Pancreas (tissue), 10 donors: ENCODE measurements around the gene CNKSR2. TPM values are rescaled to one million over a fixed set of nuclear protein-coding genes. Genes with fewer than 3 reads are reported as not detected.

Experiments
- ATAC-seq, 4 donors: fragments of 200-7000 bp; cut with Tn5 transposase; one replicate each; pipeline versions ENCODE4 v1.8.0 to v1.9.1; 2020; ENCODE audit warnings: mild to moderate bottlenecking in 4 of 4, moderate library complexity in 4 of 4
- DNase-seq, 6 donors: peaks; one replicate each; pipeline ENCODE4 v3.0.0-alpha.2; 2020
- FAIRE-seq: peaks from 2 replicates; lab custom pipeline; 2012; peaks lifted over from hg19 to GRCh38; lab: Jason Lieb, UNC
- H3K27ac ChIP-seq, 4 donors: fragments of 200-600 bp; sonication (generic); 1 replicate in 3 of 4; 2 replicates in 1 of 4; pipeline versions ENCODE4 v1.5.0 to v1.8.0; 2020
- H3K27me3 ChIP-seq, 4 donors: fragments of 200-600 bp; one replicate each; pipeline ENCODE4 v1.8.0; 2021
- H3K36me3 ChIP-seq, 3 donors: fragments of 200-600 bp; sonication (generic) in 1 of 3; one replicate each; pipeline versions ENCODE4 v1.5.0 to v1.8.0; 2020 to 2021
- H3K4me1 ChIP-seq, 3 donors: fragments of 200-600 bp; one replicate each; pipeline ENCODE4 v1.8.0; 2021
- H3K4me3 ChIP-seq, 4 donors: fragments of 200-600 bp; sonication (generic) in 2 of 4; one replicate each; pipeline versions ENCODE4 v1.5.0 to v1.8.0; 2020 to 2021
- H3K9me3 ChIP-seq, 4 donors: fragments of 200-600 bp; one replicate each; pipeline ENCODE4 v1.8.0; 2021
- WGBS, 2 donors: extraction: QIAGEN DNeasy Blood & Tissue Kit; methylation state at CpG; one replicate each; pipeline ENCODE4 v1.1.7; 2013; 5-methylcytosine and 5-hydroxymethylcytosine counted together
- intact Hi-C, 3 donors: fragments of 100-400 bp; cut with DNase I; formaldehyde crosslinking; loops; one replicate each; pipeline versions ENCODE4 v1.11.1 to v1.14.2; 2022
- polyA plus RNA-seq, 2 donors: library from polyadenylated mRNA; stranded (reverse); fragments of 200-250 nt; gene quantifications; one replicate each; pipeline ENCODE4 v1.2.3, GENCODE V29; 2013
- total RNA-seq, 6 donors: library from RNA; stranded (reverse); fragmentation: NEBNext Ultra II Directional in 4 of 6; extraction: Animal tissue kit (Norgen Biotek cat#: 25700) in 4 of 6; gene quantifications; one replicate each; pipeline versions ENCODE4 v1.2.1 to v1.2.4, GENCODE V29; 2021 to 2023
- TF ChIP-seq, protein P1 (sequence below), 4 donors: fragments of 200-600 bp; sonication (generic) in 3 of 4; IDR thresholded peaks; one replicate each; pipeline versions ENCODE4 v1.5.0 to v1.8.0; 2021; ENCODE audit warnings: antibody characterized with exemption in 4 of 4
- donor health status: healthy with polysubstance abuse.
- donor health status: DM: no; HTN: no; CAD: no; lungs with moderate emphysema.
- donor health status: DM: no; HTN: no; CAD: no.
- donor health status: control.
- donor health status: control.
- donor health status: Bipolar disorder and iron deficiency.
- donor health status: DM: yes; HTN: yes; CAD: no.
- donor health status: DM: no; HTN: no; CAD: no.
- donor health status: DM: no; HTN: no; CAD: no.
- donor health status: DM: yes; HTN: yes; CAD: no.

The CNKSR2 gene
- total and polyA plus RNA-seq, 8 donors = 1.1 to 4.0 (median 2.5) TPM

DNA sequence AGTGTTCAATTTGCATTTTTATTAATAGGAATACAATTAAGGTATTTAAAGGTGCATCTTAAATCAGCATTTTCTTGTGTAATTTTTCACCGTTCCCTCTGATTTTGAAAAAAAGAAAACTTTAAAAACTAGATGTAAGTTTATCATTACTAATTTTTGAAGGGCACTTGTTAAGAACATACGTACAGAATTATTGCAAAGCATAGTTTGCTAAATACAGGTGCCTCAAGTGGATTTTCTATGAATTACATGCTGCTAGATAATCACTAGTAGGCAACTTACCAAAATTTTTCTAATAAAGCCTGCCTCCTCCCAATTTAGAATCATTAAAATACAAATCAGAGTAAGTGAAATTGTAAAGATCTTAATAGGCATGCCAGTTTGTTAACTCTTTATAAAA lies 8.5 kb downstream of the CNKSR2 start:
- ATAC-seq (peak; percentile 53 to 81 (median 66)), DNase-seq (no peak), FAIRE-seq (peak; percentile 92)
- WGBS, 2 donors = 27 to 39% methylated on average over 2 of the region's 2 CpGs
- Histone ChIP-seq H3K27ac (no peak overlapping the region), H3K9me3 (no peaks in the 10 kb centered on the region), H3K27me3 (peaks cover 0 to 5% (median 0%) of the 10 kb centered on the region in 4 donors), H3K4me1 (peaks cover 8 to 18% (median 12%) of the 10 kb centered on the region in 3 donors), H3K36me3 (no peaks in the 10 kb centered on the region), H3K4me3 (no peak overlapping the region)
- intact Hi-C loops = no loop called here
- TF ChIP-seq, protein P1, sequence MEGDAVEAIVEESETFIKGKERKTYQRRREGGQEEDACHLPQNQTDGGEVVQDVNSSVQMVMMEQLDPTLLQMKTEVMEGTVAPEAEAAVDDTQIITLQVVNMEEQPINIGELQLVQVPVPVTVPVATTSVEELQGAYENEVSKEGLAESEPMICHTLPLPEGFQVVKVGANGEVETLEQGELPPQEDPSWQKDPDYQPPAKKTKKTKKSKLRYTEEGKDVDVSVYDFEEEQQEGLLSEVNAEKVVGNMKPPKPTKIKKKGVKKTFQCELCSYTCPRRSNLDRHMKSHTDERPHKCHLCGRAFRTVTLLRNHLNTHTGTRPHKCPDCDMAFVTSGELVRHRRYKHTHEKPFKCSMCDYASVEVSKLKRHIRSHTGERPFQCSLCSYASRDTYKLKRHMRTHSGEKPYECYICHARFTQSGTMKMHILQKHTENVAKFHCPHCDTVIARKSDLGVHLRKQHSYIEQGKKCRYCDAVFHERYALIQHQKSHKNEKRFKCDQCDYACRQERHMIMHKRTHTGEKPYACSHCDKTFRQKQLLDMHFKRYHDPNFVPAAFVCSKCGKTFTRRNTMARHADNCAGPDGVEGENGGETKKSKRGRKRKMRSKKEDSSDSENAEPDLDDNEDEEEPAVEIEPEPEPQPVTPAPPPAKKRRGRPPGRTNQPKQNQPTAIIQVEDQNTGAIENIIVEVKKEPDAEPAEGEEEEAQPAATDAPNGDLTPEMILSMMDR (IDR thresholded peaks at IDR 0.05) = peak in 3 of 4 donors; percentile 21 to 44 (median 40)

DNA sequence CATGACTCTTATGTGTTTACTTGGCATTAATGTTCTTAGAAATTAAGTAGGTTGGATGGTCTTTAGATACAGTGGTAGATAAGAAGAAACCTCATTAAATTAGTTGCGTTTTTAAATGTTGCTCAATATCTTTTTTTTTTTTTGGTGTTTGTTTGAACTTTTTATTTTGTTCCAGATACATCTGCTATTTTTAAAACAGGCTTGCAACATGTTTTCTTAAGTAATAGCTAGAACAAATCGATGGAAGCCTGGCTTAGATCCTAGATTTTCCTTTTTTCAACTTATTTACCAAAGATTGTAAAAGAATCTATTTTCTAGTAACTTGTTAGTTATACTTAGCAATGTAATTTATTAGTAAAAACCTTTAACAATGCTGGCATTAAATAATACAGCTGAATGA lies 9.3 kb downstream of the CNKSR2 start:
- peak overlapping the region in 1 of 4 donors; percentile 37 for H3K27ac ChIP-seq
- no peaks in the 10 kb centered on the region for H3K36me3 ChIP-seq
- 5 to 9% methylated on average over 2 of the region's 2 CpGs for WGBS, 2 donors
- H3K4me1 ChIP-seq = peaks cover 8 to 18% (median 12%) of the 10 kb centered on the region in 3 donors
- peaks cover 0 to 5% (median 0%) of the 10 kb centered on the region in 4 donors for H3K27me3 ChIP-seq
- H3K4me3 ChIP-seq = no peak overlapping the region
- TF ChIP-seq, protein P1 (IDR thresholded peaks at IDR 0.05) = no peak
- DNase-seq (no peak), FAIRE-seq (no peak), ATAC-seq (peak; percentile 55 to 79 (median 72))
- intact Hi-C loops = no loop called here
- no peaks in the 10 kb centered on the region for H3K9me3 ChIP-seq

DNA sequence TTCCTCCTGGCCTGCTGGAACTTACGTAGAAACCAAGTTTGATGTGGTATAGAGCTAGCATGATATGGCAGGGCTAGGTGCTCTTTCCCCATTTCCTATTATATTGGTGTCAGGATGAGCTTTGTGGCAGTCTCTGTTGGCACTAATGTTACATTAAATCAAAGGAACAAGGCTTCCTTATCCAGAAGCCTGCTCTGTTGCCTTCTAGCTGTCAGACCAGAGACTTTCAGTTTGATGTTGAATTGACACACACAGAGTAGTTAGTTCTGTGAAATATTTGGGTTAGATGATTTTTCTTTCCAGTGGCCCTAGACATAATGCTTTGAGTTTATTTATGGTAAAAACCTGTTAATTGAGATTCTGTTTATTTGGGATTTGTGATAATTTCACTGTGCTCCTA lies 10.0 kb downstream of the CNKSR2 start:
- FAIRE-seq = no peak
- peak overlapping the region in 1 of 4 donors; percentile 37 for H3K27ac ChIP-seq

DNA sequence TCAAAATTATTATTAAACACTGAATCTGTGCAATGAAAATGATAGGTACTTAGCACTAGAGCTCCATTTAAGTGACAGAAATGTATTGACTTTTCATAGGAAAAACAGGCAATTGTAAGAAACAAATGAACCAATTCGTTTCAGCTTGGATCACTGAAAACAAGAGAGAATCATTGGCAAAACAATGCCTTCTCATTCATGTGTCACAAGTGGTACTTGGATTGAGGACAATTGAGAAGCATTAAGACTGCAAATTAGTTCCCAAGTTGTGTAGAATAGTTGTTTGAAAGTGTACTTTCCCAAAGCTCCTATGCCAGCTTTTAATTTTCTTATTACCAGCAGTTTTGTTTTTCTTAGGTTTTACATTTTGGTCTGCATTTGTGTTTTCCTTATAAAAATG lies 20.6 kb downstream of the CNKSR2 start:
- FAIRE-seq = no peak
- ATAC-seq = no peak

More for the DNA sequence above, 10.0 kb downstream of the CNKSR2 start:
- 59 to 83% methylated on average over 1 of the region's 1 CpG for WGBS, 2 donors
- intact Hi-C loops = no loop called here
- TF ChIP-seq, protein P1 (IDR thresholded peaks at IDR 0.05) = no peak
- H3K4me3 ChIP-seq = no peak overlapping the region
- H3K4me1 ChIP-seq = peaks cover 8 to 18% (median 12%) of the 10 kb centered on the region in 3 donors
- H3K27me3 ChIP-seq = peaks cover 0 to 5% (median 0%) of the 10 kb centered on the region in 4 donors
- no peaks in the 10 kb centered on the region for H3K36me3 ChIP-seq
- no peaks in the 10 kb centered on the region for H3K9me3 ChIP-seq
- DNase-seq (no peak), ATAC-seq (peak in 3 of 4 donors; percentile 44 to 70 (median 50))

DNA sequence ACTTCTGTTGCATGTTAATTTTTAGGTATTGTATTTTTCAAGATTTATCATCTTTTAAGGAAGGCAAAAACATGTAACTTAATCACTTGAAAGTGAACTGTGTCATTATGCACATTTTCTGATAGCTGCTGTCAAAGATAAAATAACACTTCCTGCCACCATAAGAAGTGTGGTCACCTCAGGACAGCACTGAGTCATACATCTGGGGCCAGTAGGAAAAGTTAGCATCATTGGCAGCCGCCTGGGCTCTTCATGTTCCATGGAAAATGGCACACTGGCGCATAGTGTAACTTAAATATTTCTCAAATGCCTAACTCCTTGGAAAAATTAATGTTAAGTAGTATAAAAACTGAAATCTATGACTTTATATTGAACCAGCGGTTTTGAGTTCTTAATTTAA lies 24.2 kb downstream of the CNKSR2 start:
- WGBS, 2 donors = 64 to 94% methylated on average over 3 of the region's 3 CpGs
- Histone ChIP-seq H3K4me1 (no peaks in the 10 kb centered on the region), H3K27ac (no peak overlapping the region), H3K4me3 (no peak overlapping the region), H3K9me3 (no peaks in the 10 kb centered on the region), H3K36me3 (no peaks in the 10 kb centered on the region), H3K27me3 (no peaks in the 10 kb centered on the region)
- intact Hi-C loops = no loop called here
- FAIRE-seq = no peak
- TF ChIP-seq, protein P1 (IDR thresholded peaks at IDR 0.05) = no peak
- no peak for DNase-seq
- ATAC-seq = no peak

More for the DNA sequence above, 20.6 kb downstream of the CNKSR2 start:
- H3K27ac ChIP-seq = no peak overlapping the region
- no peak for DNase-seq
- intact Hi-C loops = no loop called here
- TF ChIP-seq, protein P1 (IDR thresholded peaks at IDR 0.05) = no peak
- H3K4me3 ChIP-seq = no peak overlapping the region
- no peaks in the 10 kb centered on the region for H3K9me3 ChIP-seq
- H3K36me3 ChIP-seq = no peaks in the 10 kb centered on the region
- H3K4me1 ChIP-seq = no peaks in the 10 kb centered on the region
- WGBS, 2 donors = 38 to 41% methylated on average over 1 of the region's 1 CpG
- H3K27me3 ChIP-seq = no peaks in the 10 kb centered on the region
